SK-N-SH (cell line): ENCODE measurements around the gene LONRF2. TPM values are rescaled to one million over a fixed set of nuclear protein-coding genes. Genes with fewer than 3 reads are reported as not detected.

Experiments used
- CTCF ChIA-PET: fragments of 300-600, 350-600 bp; formaldehyde crosslinking; extraction: SDS; loops from one replicate; lab custom pipeline; 2021; lab: Yijun Ruan, JAX
- POLR2A ChIA-PET: fragments of 350-600 bp; sonication (Branson Sonifier 250); formaldehyde crosslinking; extraction: SDS; loops from one replicate; lab custom pipeline; 2020; ENCODE audit warnings: antibody characterized with exemption, inconsistent platforms; lab: Yijun Ruan, JAX
- DNase-seq: peaks from one replicate; pipeline ENCODE4 v3.0.0; 2012
- H2AFZ ChIP-seq: fragments of 200-600 bp; sonication (generic); 2 replicates; pipeline ENCODE4 v1.8.1; 2016; ENCODE audit warnings: antibody characterized with exemption, mild to moderate bottlenecking, low read depth
- H3F3A ChIP-seq: fragments of 200-600 bp; sonication (generic); replicated peaks from 2 replicates; pipeline ENCODE3; 2016; ENCODE audit warnings: antibody characterized with exemption, mild to moderate bottlenecking; ENCODE audit not compliant: insufficient read depth
- H3K27ac ChIP-seq, 2 experiments: fragments of 200-500 bp in 1 of 2; fragments of 200-600 bp in 1 of 2; sonication (Bioruptor generic) in 1 of 2; sonication (generic), shearing (Covaris generic) in 1 of 2; 2 replicates each; pipeline versions ENCODE4 v1.5.1 to v1.6.1; 2014 to 2016; ENCODE audit warnings: low read depth in 2 of 2, inconsistent platforms in 1 of 2, low read length in 1 of 2, mild to moderate bottlenecking in 1 of 2, mixed read lengths in 1 of 2
- H3K27me3 ChIP-seq: fragments of 200-600 bp; sonication (generic), shearing (Covaris generic); 2 replicates; pipeline ENCODE4 v1.6.1; 2016; ENCODE audit warnings: mixed run types; ENCODE audit not compliant: insufficient read depth
- H3K36me3 ChIP-seq, 2 experiments: fragments of 200-500 bp in 1 of 2; fragments of 200-600 bp in 1 of 2; sonication (Bioruptor generic) in 1 of 2; sonication (generic) in 1 of 2; replicated peaks in 1 of 2; 2 replicates each; pipeline versions ENCODE3 to v1.5.1; 2014 to 2016; ENCODE audit warnings: low read length in 1 of 2, mild to moderate bottlenecking in 1 of 2; ENCODE audit not compliant: insufficient read depth in 2 of 2, control insufficient read depth in 1 of 2
- H3K4me1 ChIP-seq, 2 experiments: fragments of 200-500 bp in 1 of 2; fragments of 200-600 bp in 1 of 2; sonication (Bioruptor generic) in 1 of 2; sonication (generic), shearing (Covaris generic) in 1 of 2; 2 replicates each; pipeline versions ENCODE4 v1.5.1 to v1.6.1; 2014 to 2016; ENCODE audit warnings: low read depth in 1 of 2, low read length in 1 of 2, mixed run types in 1 of 2; ENCODE audit not compliant: insufficient read depth in 2 of 2, control insufficient read depth in 1 of 2
- H3K4me2 ChIP-seq: fragments of 200-600 bp; sonication (generic), shearing (Covaris generic); 2 replicates; pipeline ENCODE4 v1.6.1; 2017; ENCODE audit warnings: mixed run types
- H3K4me3 ChIP-seq, 2 experiments: fragments of 200-500 bp in 1 of 2; fragments of 200-600 bp in 1 of 2; sonication (Bioruptor generic) in 1 of 2; sonication (generic), shearing (Covaris generic) in 1 of 2; 2 replicates each; pipeline versions ENCODE4 v1.5.1 to v1.8.1; 2014 to 2016; ENCODE audit warnings: low read depth in 2 of 2, inconsistent platforms in 1 of 2, low read length in 1 of 2, mild to moderate bottlenecking in 1 of 2, mixed read lengths in 1 of 2, moderate library complexity in 1 of 2
- H3K79me2 ChIP-seq: fragments of 200-600 bp; sonication (generic); 2 replicates; pipeline ENCODE4 v1.8.1; 2017; ENCODE audit warnings: mild to moderate bottlenecking; ENCODE audit not compliant: insufficient read depth
- H3K9ac ChIP-seq: fragments of 200-600 bp; sonication (generic); 2 replicates; pipeline ENCODE4 v1.6.1; 2017; ENCODE audit warnings: mixed run types
- H3K9me2 ChIP-seq: fragments of 200-600 bp; sonication (generic); 2 replicates; pipeline ENCODE4 v1.6.1; 2017; ENCODE audit warnings: mixed run types
- H3K9me3 ChIP-seq: fragments of 200-600 bp; sonication (generic); 2 replicates; pipeline ENCODE4 v1.6.1; 2017; ENCODE audit warnings: mixed run types, mild to moderate bottlenecking, moderate library complexity
- H4K20me1 ChIP-seq: fragments of 200-600 bp; sonication (generic); 2 replicates; pipeline ENCODE4 v1.6.1; 2017; ENCODE audit warnings: mild to moderate bottlenecking, mixed run types; ENCODE audit not compliant: insufficient read depth
- CHD2 ChIP-seq: fragments of 150-350 bp; IDR thresholded peaks from 2 replicates; pipeline ENCODE4 v1.6.1; 2018; ENCODE audit warnings: low read length; ENCODE audit not compliant: partially characterized antibody
- CTCF ChIP-seq: fragments of 200-600 bp; sonication (generic); IDR thresholded peaks from 2 replicates; pipeline ENCODE4 v1.6.1; 2017; ENCODE audit warnings: antibody characterized with exemption, mild to moderate bottlenecking, moderate library complexity
- EP300 ChIP-seq, 2 experiments: IDR thresholded peaks; 2 replicates each; pipeline versions ENCODE4 v1.4.0 to v1.6.1; 2012; ENCODE audit warnings: borderline replicate concordance in 1 of 2, low read depth in 1 of 2, low read length in 1 of 2
- FOSL2 ChIP-seq: IDR thresholded peaks from 2 replicates; pipeline ENCODE4 v1.4.0; 2012; ENCODE audit warnings: low read depth, mild to moderate bottlenecking, moderate library complexity, borderline replicate concordance
- FOXM1 ChIP-seq: IDR thresholded peaks from 2 replicates; pipeline ENCODE4 v1.4.0; 2012; ENCODE audit warnings: low read depth, mild to moderate bottlenecking
- MAX ChIP-seq: IDR thresholded peaks from 2 replicates; pipeline ENCODE4 v1.4.0; 2012; ENCODE audit warnings: low read depth
- PBX3 ChIP-seq: IDR thresholded peaks from 2 replicates; pipeline ENCODE4; 2012
- POLR2AphosphoS5 ChIP-seq: IDR thresholded peaks from 2 replicates; pipeline ENCODE4 v1.6.1; 2012; ENCODE audit warnings: low read depth, low read length
- RFX5 ChIP-seq: IDR thresholded peaks from 2 replicates; pipeline ENCODE4 v1.6.1; 2012; ENCODE audit warnings: mild to moderate bottlenecking, improper control_type of control experiment, low read length
- RXRA ChIP-seq: IDR thresholded peaks from 2 replicates; pipeline ENCODE4 v1.4.0; 2012; ENCODE audit warnings: low read depth, mild to moderate bottlenecking, borderline replicate concordance
- SMC3 ChIP-seq: IDR thresholded peaks from 2 replicates; pipeline ENCODE4 v1.6.1; 2012; ENCODE audit warnings: low read depth, low read length, improper control_type of control experiment
- TCF12 ChIP-seq: IDR thresholded peaks from 2 replicates; pipeline ENCODE4 v1.4.0; 2012
- TEAD4 ChIP-seq: IDR thresholded peaks from 2 replicates; pipeline ENCODE4 v1.4.0; 2012; ENCODE audit warnings: mild to moderate bottlenecking, borderline replicate concordance; ENCODE audit not compliant: insufficient read depth
- USF2 ChIP-seq: fragments of 150-350 bp; IDR thresholded peaks from 2 replicates; pipeline ENCODE4 v1.6.1; 2017; ENCODE audit warnings: antibody characterized with exemption, low read length, low read depth, borderline replicate concordance
- WGBS: methylation state at CpG from one replicate; pipeline ENCODE4 v1.1.6; 2017; ENCODE audit warnings: low lambda C conversion rate; 5-methylcytosine and 5-hydroxymethylcytosine counted together
- polyA plus RNA-seq, 3 experiments: library from polyadenylated mRNA; depleted of rRNA; stranded (reverse); fragments of >200 nt; gene quantifications; 2 replicates each; pipeline ENCODE4 v1.2.3, GENCODE V29; 2012

Gene LONRF2
- polyA plus RNA-seq, 1 of the 3 experiments (the other 2 are of a cell fraction): 2.0 TPM

- H2AFZ ChIP-seq: no peak overlapping the region
- H4K20me1 ChIP-seq: no peaks in the 10 kb centered on the region
- no peaks in the 10 kb centered on the region for H3K9me2 ChIP-seq
- no peaks in the 10 kb centered on the region for H3F3A ChIP-seq
- H3K9me3 ChIP-seq: no peaks in the 10 kb centered on the region
- POLR2A ChIA-PET: no interaction called here
- H3K36me3 ChIP-seq: no peaks in the 10 kb centered on the region
- CTCF ChIA-PET: interaction anchor here (1.1 to 2.7 kb wide), 3 partner anchors 9 to 679 kb away, joined by 3 to 23 read pairs (median 3); no protein-coding TSS in a partner anchor
- no peak overlapping the region for H3K9ac ChIP-seq
- H3K4me3 ChIP-seq: no peak overlapping the region
- TF ChIP-seq EP300 (IDR thresholded peaks at IDR 0.05; ENCODE audit: borderline replicate concordance in 1 of 2, low read depth in 1 of 2, low read length in 1 of 2) (no peak), TEAD4 (no peak), FOXM1 (no peak), POLR2AphosphoS5 (no peak), CTCF (no peak), USF2 (no peak), FOSL2 (no peak), PBX3 (no peak), CHD2 (no peak), RXRA (no peak), TCF12 (no peak), MAX (no peak), RFX5 (no peak), SMC3 (no peak)
- TF ChIP-seq, all 33 proteins: peak for 0
- WGBS: 84% methylated on average over 5 of the region's 5 CpGs
- Histone ChIP-seq H3K27me3 (no peaks in the 10 kb centered on the region; the same call in 1 of the 2 replicates), H3K4me1 (peaks cover 0 to 9% of the 10 kb centered on the region in 2 experiments; a peak in 1 of 4 replicates), H3K79me2 (no peaks in the 10 kb centered on the region), H3K27ac (no peak overlapping the region), H3K4me2 (no peak overlapping the region)
- no peak for DNase-seq
Observed at GRCh38 chr2:100253786-100254185, 68.5 kb downstream of the LONRF2 start.
